Central memory CD8-positive, alpha-beta T cell (primary cell): ENCODE data around the gene ARMH3.

ENCODE experiments used
- ATAC-seq: fragments of 150-1000 bp; cut with Tn5 transposase; replicated peaks from 2 replicates; pipeline ENCODE4 v1.10.0; 2022; ENCODE audit warnings: mild to moderate bottlenecking, moderate FRiP score, moderate number of reproducible peaks; ENCODE audit not compliant: poor library complexity, severe bottlenecking; ENCODE audit errors: extremely low read depth
- DNase-seq, 2 donors: peaks; one replicate each; pipeline ENCODE4 v3.0.0; 2021; ENCODE audit warnings: low spot score in 2 of 2
- H3K27ac Mint-ChIP-seq: one replicate; pipeline ENCODE4 v1.8.0; 2022; ENCODE audit warnings: low read depth, mild to moderate bottlenecking, moderate library complexity, mixed read lengths
- H3K27me3 Mint-ChIP-seq: one replicate; pipeline ENCODE4 v1.8.0; 2022; ENCODE audit warnings: mixed read lengths
- H3K36me3 Mint-ChIP-seq: one replicate; pipeline ENCODE4 v1.8.0; 2022; ENCODE audit warnings: mild to moderate bottlenecking, moderate library complexity, mixed read lengths; ENCODE audit not compliant: insufficient read depth
- H3K4me1 Mint-ChIP-seq: one replicate; pipeline ENCODE4 v1.8.0; 2022; ENCODE audit warnings: mixed read lengths
- H3K4me3 Mint-ChIP-seq: one replicate; pipeline ENCODE4 v1.8.0; 2022; ENCODE audit warnings: mild to moderate bottlenecking, moderate library complexity, mixed read lengths
- H3K9me3 Mint-ChIP-seq: one replicate; pipeline ENCODE4 v1.8.0; 2022; ENCODE audit warnings: mixed read lengths

Gene ARMH3

GRCh38 chr10:101940916-101941315, 115.1 kb downstream of the ARMH3 start:
- no peaks in the 10 kb centered on the region for H3K27me3 Mint-ChIP-seq
- H3K36me3 Mint-ChIP-seq, result peaks cover 22% of the 10 kb centered on the region
- no peak overlapping the region for H3K4me3 Mint-ChIP-seq
- no peaks in the 10 kb centered on the region for H3K9me3 Mint-ChIP-seq
- DNase-seq (no peak), ATAC-seq (no peak)
- peaks cover 10% of the 10 kb centered on the region for H3K4me1 Mint-ChIP-seq
- no peak overlapping the region for H3K27ac Mint-ChIP-seq

- H3K27ac Mint-ChIP-seq, result no peak overlapping the region
- no peaks in the 10 kb centered on the region for H3K27me3 Mint-ChIP-seq
- peaks cover 22% of the 10 kb centered on the region for H3K36me3 Mint-ChIP-seq
- ATAC-seq, result no peak
- peaks cover 10% of the 10 kb centered on the region for H3K4me1 Mint-ChIP-seq
- no peaks in the 10 kb centered on the region for H3K9me3 Mint-ChIP-seq
- no peak for DNase-seq
- no peak overlapping the region for H3K4me3 Mint-ChIP-seq
Measured at GRCh38 chr10:101939729-101940128, 116.2 kb downstream of the ARMH3 start.

- DNase-seq (no peak), ATAC-seq (no peak)
- Mint-ChIP-seq H3K27me3 (no peaks in the 10 kb centered on the region), H3K4me3 (no peak overlapping the region), H3K36me3 (peaks cover 23% of the 10 kb centered on the region), H3K27ac (no peak overlapping the region), H3K9me3 (no peaks in the 10 kb centered on the region), H3K4me1 (peaks cover 10% of the 10 kb centered on the region)
Measured at GRCh38 chr10:101939008-101939648, 116.8 kb downstream of the ARMH3 start.

- peaks cover 22% of the 10 kb centered on the region for H3K36me3 Mint-ChIP-seq
- H3K4me1 Mint-ChIP-seq, result peaks cover 7% of the 10 kb centered on the region
- DNase-seq, result no peak
- no peaks in the 10 kb centered on the region for H3K9me3 Mint-ChIP-seq
- no peak overlapping the region for H3K4me3 Mint-ChIP-seq
- no peaks in the 10 kb centered on the region for H3K27me3 Mint-ChIP-seq
- no peak for ATAC-seq
- no peak overlapping the region for H3K27ac Mint-ChIP-seq
Measured at GRCh38 chr10:101938305-101939007, 117.5 kb downstream of the ARMH3 start.

- no peak for DNase-seq
- ATAC-seq, result no peak
- Mint-ChIP-seq H3K4me1 (no peaks in the 10 kb centered on the region), H3K36me3 (peaks cover 17% of the 10 kb centered on the region), H3K27me3 (no peaks in the 10 kb centered on the region), H3K9me3 (no peaks in the 10 kb centered on the region), H3K4me3 (no peak overlapping the region), H3K27ac (no peak overlapping the region)
Measured at GRCh38 chr10:101935431-101935830, 120.5 kb downstream of the ARMH3 start.

GRCh38 chr10:101934686-101935305, 121.2 kb downstream of the ARMH3 start:
- peaks cover 15% of the 10 kb centered on the region for H3K36me3 Mint-ChIP-seq
- H3K4me3 Mint-ChIP-seq, result no peak overlapping the region
- no peak for ATAC-seq
- H3K4me1 Mint-ChIP-seq, result no peaks in the 10 kb centered on the region
- H3K9me3 Mint-ChIP-seq, result no peaks in the 10 kb centered on the region
- no peak for DNase-seq
- H3K27me3 Mint-ChIP-seq, result no peaks in the 10 kb centered on the region
- H3K27ac Mint-ChIP-seq, result no peak overlapping the region

- no peaks in the 10 kb centered on the region for H3K9me3 Mint-ChIP-seq
- H3K4me3 Mint-ChIP-seq, result no peak overlapping the region
- no peaks in the 10 kb centered on the region for H3K27me3 Mint-ChIP-seq
- no peak for ATAC-seq
- peaks cover 10% of the 10 kb centered on the region for H3K36me3 Mint-ChIP-seq
- no peak for DNase-seq
- no peak overlapping the region for H3K27ac Mint-ChIP-seq
- H3K4me1 Mint-ChIP-seq, result no peaks in the 10 kb centered on the region
Measured at GRCh38 chr10:101933976-101934375, 122.0 kb downstream of the ARMH3 start.

- Mint-ChIP-seq H3K27me3 (no peaks in the 10 kb centered on the region), H3K4me1 (no peaks in the 10 kb centered on the region), H3K9me3 (no peaks in the 10 kb centered on the region), H3K27ac (no peak overlapping the region), H3K4me3 (no peak overlapping the region), H3K36me3 (peaks cover 3% of the 10 kb centered on the region)
- DNase-seq, result no peak
- no peak for ATAC-seq
Measured at GRCh38 chr10:101932183-101932582, 123.8 kb downstream of the ARMH3 start.

- Mint-ChIP-seq H3K27me3 (no peaks in the 10 kb centered on the region), H3K27ac (no peak overlapping the region), H3K4me1 (peaks cover 11% of the 10 kb centered on the region), H3K4me3 (no peak overlapping the region), H3K9me3 (no peaks in the 10 kb centered on the region), H3K36me3 (peaks cover 6% of the 10 kb centered on the region)
- no peak for ATAC-seq
- DNase-seq, result no peak
Measured at GRCh38 chr10:101925027-101925426, 130.9 kb downstream of the ARMH3 start.

- Mint-ChIP-seq H3K4me1 (peaks cover 11% of the 10 kb centered on the region), H3K27ac (no peak overlapping the region), H3K4me3 (no peak overlapping the region), H3K9me3 (no peaks in the 10 kb centered on the region), H3K36me3 (peaks cover 6% of the 10 kb centered on the region), H3K27me3 (no peaks in the 10 kb centered on the region)
- ATAC-seq, result no peak
- DNase-seq, result no peak
Measured at GRCh38 chr10:101923256-101923655, 132.7 kb downstream of the ARMH3 start.

GRCh38 chr10:101922846-101923245, 133.1 kb downstream of the ARMH3 start:
- H3K4me3 Mint-ChIP-seq, result no peak overlapping the region
- H3K27me3 Mint-ChIP-seq, result no peaks in the 10 kb centered on the region
- H3K4me1 Mint-ChIP-seq, result peaks cover 11% of the 10 kb centered on the region
- H3K36me3 Mint-ChIP-seq, result peaks cover 8% of the 10 kb centered on the region
- no peak overlapping the region for H3K27ac Mint-ChIP-seq
- no peak for ATAC-seq
- no peak for DNase-seq
- no peaks in the 10 kb centered on the region for H3K9me3 Mint-ChIP-seq

- peaks cover 11% of the 10 kb centered on the region for H3K4me1 Mint-ChIP-seq
- DNase-seq (no peak), ATAC-seq (no peak)
- H3K9me3 Mint-ChIP-seq, result no peaks in the 10 kb centered on the region
- peaks cover 8% of the 10 kb centered on the region for H3K36me3 Mint-ChIP-seq
- no peak overlapping the region for H3K27ac Mint-ChIP-seq
- H3K27me3 Mint-ChIP-seq, result no peaks in the 10 kb centered on the region
- no peak overlapping the region for H3K4me3 Mint-ChIP-seq
Measured at GRCh38 chr10:101920546-101920945, 135.4 kb downstream of the ARMH3 start.
